TTC549 (cell line): ENCODE results near the gene CD99L2.

ENCODE experiments used
- FAIRE-seq: peaks from 2 replicates; lab custom pipeline; 2012; peaks lifted over from hg19 to GRCh38; lab: Jason Lieb, UNC

The CD99L2 gene

GRCh38 chrX:150762258-150763165 is 136.0 kb downstream of the CD99L2 start:
- no peak for FAIRE-seq

GRCh38 chrX:150761819-150762216 is 136.7 kb downstream of the CD99L2 start:
- FAIRE-seq = no peak

DNA sequence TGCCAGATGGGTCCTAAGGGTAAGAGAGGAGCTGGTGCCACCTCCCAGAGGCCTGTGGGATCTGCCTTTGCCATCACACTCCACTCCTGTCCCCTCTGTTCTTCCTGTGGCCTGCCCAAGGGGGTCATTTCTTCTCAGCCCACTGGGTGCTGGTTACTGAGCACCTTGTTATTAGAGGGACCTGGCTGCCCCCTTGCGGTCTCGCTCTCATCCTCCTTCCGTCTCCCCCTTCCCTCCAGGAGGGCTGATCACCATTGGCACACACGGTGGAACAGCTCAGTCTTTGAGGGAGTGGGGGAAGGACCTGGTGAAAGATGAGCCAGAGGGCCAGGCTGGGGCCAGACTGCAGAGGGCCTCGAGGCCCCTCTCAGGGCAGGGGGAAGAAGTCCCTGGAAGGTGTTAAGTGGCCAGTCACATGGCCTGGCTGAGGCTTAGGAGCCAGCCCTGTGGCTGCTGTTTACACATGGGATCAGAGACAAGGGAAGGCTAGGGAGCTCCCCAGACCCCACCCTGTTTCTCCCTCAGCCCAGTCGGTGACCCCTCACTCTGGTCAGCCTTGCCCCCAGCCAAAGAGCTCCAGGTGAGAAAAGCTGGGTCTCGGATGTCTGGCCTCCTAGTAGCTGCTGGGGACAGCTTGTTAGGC is 137.2 kb downstream of the CD99L2 start:
- FAIRE-seq = no peak

DNA sequence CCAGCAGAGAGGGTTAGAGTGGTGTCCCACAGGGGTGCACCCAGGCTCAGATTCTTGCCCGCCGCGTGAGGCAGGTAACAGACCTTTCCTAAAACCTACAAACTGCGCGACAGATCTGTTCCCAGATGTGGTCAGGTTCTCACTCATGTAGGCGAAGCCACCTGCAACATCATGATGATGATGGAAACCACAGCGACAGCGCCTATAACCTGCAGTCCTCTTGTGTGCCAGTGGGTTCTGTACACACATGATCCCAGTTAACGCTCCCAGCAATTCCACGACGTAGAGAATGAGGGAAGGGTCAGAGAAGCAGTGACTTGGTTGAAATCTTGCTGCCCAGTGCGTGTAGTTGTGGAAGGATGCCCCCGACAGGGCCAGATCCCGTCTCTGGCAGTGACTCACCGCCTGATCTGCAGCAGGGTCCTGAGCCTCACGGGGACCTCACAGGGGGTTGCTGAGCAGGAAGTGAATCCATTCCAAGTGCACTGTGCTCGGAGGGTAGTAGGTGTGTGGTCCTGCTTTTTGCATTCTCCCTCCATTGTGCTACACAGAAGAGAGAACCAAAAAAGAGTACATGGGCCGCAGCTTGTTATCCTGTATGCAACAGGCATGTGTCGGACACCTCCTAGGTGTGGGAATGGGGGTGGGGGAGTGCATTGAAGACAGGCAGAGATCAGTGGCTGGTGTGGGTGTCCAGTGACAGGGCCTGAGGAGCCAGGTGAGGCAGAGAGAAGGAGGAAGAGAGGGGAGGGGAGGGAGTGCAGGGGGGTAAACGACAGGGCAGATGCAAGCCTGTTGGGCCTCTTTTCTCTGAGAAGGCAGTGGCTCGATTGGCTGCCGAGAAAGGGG is 138.7 kb downstream of the CD99L2 start:
- FAIRE-seq = no peak

DNA sequence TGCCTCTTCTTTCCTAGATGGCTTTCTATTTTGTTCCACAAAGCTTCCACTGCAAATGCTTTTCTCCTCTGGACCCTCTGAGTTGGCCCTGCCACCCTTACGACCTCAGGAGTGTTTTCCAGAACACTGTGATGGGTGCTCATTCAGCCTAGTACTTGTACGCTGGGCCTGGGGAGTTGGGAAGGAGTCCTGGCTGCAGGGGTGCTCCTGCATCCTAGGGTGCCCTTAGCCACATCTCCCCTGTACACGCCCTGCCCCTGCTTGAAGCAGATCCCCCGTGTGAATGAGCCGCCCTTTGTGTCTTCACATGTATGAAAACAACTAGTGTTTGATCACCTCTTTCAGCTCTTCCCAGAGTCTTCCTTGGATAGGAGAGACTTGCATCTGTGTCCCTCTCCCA is 141.1 kb downstream of the CD99L2 start:
- no peak for FAIRE-seq

DNA sequence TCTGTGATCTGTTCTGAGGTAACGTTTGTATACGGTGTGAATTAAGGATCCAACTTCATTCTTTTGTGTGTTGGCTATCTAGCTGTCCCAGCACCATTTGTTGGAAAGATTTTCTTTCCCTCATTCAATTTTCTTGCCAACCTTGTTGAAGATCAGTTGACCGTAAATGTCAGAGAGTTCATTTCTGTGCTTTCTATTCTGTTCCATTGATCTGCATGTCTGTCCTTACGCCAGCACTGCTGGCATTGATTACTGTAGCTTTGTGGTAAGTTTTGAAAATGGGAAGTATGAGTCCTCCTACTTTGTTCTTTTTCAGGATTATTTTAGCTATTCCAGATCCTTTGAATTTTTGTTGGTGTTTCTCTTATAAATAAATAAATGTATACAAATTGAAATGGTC is 144.5 kb downstream of the CD99L2 start:
- no peak for FAIRE-seq

DNA sequence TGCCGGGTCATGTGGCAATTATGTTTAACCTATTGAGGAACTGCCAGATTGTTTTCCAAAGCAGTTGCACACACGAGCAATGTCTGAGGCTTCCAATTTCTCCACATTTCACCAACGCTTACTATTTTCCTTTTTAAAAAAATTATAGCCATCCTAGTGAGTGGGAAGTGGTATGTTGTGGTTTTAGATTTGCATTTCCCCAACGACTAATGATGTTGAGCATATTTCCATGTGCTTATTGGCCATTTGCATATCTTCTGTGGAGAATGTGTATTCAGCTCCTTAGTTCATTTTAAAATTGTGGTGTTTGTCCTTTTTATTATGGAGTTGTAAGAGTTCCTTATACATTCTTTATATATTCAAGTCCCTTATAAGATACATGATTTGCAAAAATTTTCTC is 145.1 kb downstream of the CD99L2 start:
- no peak for FAIRE-seq

DNA sequence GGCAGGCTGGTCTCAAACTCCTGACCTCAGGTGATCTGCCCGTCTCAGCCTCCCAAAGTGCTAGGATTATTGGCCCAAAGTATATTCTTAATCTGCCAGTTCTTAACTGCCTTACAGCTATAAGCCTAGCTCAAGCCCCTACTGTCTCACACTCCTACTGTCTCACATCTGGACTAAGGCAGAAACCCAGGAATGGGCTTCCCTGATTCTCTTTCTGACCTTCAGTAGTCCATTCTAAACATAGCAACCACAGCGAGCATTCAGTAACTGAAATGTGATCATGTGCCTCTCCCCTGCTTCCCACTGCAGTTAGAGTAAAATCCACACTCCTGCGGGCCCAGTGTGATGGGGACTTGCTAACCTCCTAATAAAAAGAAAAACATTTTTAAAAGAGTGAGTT is 146.3 kb downstream of the CD99L2 start:
- no peak for FAIRE-seq

- FAIRE-seq = no peak
Measured at GRCh38 chrX:150736475-150736874, 162.0 kb downstream of the CD99L2 start.

- FAIRE-seq = no peak
Measured at GRCh38 chrX:150731795-150732194, 166.7 kb downstream of the CD99L2 start.

GRCh38 chrX:150730719-150731118 is 167.7 kb downstream of the CD99L2 start:
- FAIRE-seq = no peak

GRCh38 chrX:150729956-150730355 is 168.5 kb downstream of the CD99L2 start:
- no peak for FAIRE-seq

- FAIRE-seq = no peak
Measured at GRCh38 chrX:150719621-150720020, 178.8 kb downstream of the CD99L2 start.
